Cerebellar nuclear complex (tissue), 1 donor: ENCODE measurements around the gene POLR3E.
"Not testable (repeated sequence)": the region's sequence is repeated elsewhere in the genome, so short reads cannot be mapped to it uniquely, and the experiment has no call there.

Experiments used
- DNase-seq, 2 experiments: peaks; one replicate each; lab custom pipeline; 2025; lab: John Stamatoyannopoulos, UW

The POLR3E gene

DNA sequence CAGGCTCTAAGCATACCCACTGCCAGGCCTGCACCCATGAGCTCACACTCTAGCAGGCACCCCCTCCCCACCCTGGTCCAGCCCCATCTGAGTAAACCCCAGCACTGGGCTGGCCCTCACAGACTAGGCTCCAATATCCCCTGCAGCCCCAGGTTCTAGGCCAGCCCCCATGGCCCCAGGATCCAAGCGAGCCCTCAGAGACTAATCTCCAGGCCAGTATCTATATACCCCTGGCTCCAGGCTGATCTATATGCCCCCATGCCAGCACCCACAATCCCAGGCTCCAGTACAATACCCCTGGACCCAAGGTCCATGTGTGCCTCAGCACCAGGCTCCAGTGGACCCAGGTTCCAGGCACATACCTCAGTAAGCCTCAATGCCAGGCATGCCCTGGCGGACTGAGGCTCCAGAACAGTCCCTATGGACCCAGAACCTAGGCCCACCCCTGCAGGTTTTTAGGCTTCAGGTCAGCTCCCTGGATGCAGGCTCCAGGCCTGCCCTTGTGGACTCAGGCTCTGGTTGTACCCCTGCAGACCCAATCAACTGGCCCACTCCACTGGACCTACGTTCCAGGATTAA lies 38.5 kb downstream of the POLR3E start:
- no peak for DNase-seq

GRCh38 chr16:22336581-22336980 lies 39.4 kb downstream of the POLR3E start:
- DNase-seq: no peak

- DNase-seq: no peak
These were observed 39.8 kb downstream of the POLR3E start for GRCh38 chr16:22337045-22337444.

GRCh38 chr16:22337849-22338635 lies 40.8 kb downstream of the POLR3E start:
- no peak for DNase-seq

GRCh38 chr16:22340945-22341344 lies 43.7 kb downstream of the POLR3E start:
- no peak for DNase-seq

GRCh38 chr16:22342082-22342481 lies 44.9 kb downstream of the POLR3E start:
- DNase-seq: no peak

GRCh38 chr16:22346483-22346882 lies 49.3 kb downstream of the POLR3E start:
- no peak for DNase-seq

DNA sequence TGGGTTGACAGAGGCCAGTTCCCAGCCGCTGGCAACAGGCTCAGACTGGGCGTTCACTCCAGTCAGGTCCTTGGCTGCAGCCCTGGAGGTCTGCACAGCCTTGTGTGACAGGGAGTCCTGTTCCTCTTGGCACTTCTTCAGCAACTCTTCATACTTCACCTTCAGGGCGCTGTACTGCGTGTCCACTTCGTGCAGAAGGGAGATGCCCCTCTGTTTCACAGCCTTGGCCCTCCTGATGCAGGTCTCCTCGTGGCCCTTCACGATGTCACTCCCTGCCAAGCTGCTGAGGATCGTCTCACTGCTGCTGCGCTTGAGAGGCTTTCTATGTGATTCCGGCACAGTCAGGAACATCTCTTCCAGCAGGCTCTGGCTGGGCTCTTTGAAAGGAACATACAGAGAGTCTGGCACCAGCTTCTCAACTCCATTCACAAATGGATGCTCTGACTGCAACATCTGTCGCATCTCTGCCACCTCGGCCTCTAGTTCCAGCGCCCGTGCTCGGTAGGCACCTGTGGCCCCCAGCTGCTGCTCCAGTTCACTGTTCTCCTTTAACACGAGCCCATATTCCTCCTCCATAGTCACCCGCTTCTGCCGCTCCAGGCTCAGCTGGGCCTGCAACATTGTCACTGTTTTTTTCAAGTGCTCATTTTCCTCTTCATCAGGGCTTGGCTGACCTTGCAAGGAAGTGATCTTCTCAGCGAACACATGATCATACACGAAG lies 50.1 kb downstream of the POLR3E start:
- no peak for DNase-seq

- DNase-seq: no peak
These were observed 51.1 kb downstream of the POLR3E start for GRCh38 chr16:22348291-22348690.

- DNase-seq: not testable (repeated sequence)
These were observed 53.8 kb downstream of the POLR3E start for GRCh38 chr16:22351017-22351416.

GRCh38 chr16:22352140-22352539 lies 54.9 kb downstream of the POLR3E start:
- DNase-seq: no peak

DNA sequence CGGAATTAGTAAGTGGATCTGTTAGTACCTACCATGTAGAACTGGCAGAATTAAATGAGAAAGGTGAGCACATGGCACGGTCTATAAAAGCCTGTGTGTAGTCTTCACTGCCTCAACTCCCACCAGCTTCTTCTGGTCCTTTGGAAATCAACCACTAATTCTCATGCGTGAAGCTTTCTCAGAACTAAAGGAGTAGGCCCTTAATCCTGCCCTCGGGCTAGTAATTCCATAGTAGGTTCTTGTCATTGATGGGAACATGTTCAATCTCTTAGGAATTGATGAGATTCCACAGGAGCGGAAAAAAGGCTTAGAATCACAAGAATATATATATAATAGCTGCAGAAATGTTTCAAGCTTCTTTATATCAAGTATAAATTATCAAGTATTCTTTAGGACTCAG lies 55.5 kb downstream of the POLR3E start:
- DNase-seq: no peak

DNA sequence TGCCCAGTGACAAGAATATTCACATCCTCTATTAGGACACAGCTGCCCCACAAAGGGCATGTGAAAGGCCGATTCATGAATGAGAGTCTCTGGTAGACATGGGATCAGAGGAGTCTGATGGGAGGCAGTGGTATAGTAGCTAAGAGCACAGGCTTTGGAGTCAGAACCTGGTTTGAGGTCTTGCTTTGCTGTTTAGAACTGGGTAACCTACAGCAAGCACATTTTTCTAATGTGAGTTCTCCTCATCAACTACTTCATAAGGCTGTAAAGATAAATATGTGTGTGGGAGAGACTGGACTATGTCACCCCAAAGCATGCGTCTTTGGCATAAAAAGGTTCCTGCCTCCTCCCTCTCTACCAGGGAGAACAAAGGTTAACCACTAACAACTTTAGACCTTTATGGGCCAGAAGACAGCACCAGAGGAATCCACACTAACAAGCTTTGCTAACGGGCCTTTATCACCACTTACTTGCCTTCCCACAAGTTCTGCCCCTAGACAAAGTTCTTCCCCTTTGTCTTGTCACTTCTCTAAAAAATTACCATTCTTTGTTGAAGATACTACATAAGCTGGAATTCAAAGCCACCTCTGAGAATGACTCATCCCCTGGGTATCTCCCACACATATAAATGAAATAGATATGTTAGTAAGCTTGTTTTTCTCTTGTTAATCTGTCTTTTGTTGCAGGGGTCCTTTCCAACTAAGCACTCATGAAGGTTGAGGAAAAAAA lies 56.1 kb downstream of the POLR3E start:
- no peak for DNase-seq

DNA sequence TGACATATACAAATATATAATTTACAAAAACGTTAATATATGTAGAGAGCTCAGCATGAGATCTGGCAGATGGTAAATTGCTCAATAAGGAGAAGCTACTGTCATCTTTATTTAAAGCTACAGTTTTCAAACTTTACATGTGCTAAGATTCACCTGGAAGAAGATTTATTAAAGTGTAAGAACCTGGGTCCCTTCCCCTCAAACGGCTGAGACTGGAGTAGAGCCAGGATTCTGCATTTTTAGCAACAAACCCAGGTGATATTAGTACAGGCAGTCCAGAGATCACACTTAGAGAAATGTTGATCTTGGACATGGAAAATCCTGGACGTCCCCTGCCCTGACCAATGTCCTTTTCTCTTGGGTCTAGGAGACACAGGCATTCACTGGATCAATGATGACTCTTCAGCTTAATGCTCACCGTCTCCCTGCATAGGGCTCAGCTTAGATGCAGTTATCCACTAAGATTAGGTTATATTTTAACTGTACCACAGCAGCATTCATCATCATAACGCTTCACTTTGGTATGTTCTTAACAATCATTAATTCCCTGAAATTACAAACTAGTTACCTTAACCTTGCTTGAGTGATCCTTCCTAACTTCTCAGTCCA lies 56.8 kb downstream of the POLR3E start:
- no peak for DNase-seq

GRCh38 chr16:22355487-22355908 lies 58.3 kb downstream of the POLR3E start:
- no peak for DNase-seq

- DNase-seq: no peak
These were observed 59.9 kb downstream of the POLR3E start for GRCh38 chr16:22356930-22357634.

- DNase-seq: no peak
These were observed 60.4 kb downstream of the POLR3E start for GRCh38 chr16:22357635-22357971.

- no peak for DNase-seq
These were observed 60.8 kb downstream of the POLR3E start for GRCh38 chr16:22358000-22358399.

GRCh38 chr16:22359679-22360078 lies 62.5 kb downstream of the POLR3E start:
- DNase-seq: no peak

DNA sequence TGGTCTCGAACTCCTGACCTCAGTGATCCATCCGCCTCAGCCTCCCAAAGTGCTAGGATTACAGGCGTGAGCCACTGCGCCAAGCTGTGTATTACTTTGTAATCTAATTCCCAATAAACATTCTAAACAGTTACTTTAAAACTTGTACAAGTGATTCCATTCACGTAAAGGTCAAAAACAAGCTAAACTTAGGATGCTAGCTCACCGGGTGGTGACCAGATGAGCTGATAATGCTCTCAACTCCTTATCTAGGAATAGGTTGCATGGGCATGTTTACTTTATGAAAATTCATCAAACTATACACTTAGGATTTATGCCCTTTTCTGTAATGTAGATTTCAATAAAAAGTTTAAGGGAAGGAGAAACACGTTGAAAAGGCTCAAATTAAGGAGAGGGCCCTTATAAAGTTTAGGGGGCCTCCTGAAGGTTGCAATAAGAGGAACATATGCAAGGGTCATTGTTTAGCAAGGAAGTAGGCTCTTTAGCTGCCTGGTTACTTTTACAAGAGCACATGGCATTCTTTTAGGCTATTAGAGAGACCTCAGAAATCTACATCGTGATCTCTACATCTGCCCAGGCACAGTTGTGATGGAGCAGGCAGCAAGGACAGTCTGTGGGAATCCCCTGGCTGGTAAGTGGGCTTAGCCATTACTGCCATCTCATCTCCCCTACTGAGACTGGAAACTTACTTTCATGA lies 63.9 kb downstream of the POLR3E start:
- no peak for DNase-seq

GRCh38 chr16:22364241-22364640 lies 67.0 kb downstream of the POLR3E start:
- no peak for DNase-seq
